Activated naive CD8-positive, alpha-beta T cell (primary cell): ENCODE measurements around the gene PRAMEF20.
"Not testable (repeated sequence)": the region's sequence is repeated elsewhere in the genome, so short reads cannot be mapped to it uniquely, and the experiment has no call there.

Source experiments
- H3K27ac Mint-ChIP-seq: one replicate; pipeline ENCODE4 v1.8.0; 2021; ENCODE audit warnings: mixed read lengths
- H3K27me3 Mint-ChIP-seq: one replicate; pipeline ENCODE4 v1.8.0; 2021; ENCODE audit warnings: mixed read lengths
- H3K36me3 Mint-ChIP-seq: one replicate; pipeline ENCODE4 v1.8.0; 2021; ENCODE audit warnings: mixed read lengths
- H3K4me1 Mint-ChIP-seq: one replicate; pipeline ENCODE4 v1.8.0; 2021; ENCODE audit warnings: low read depth, mixed read lengths
- H3K4me3 Mint-ChIP-seq: one replicate; pipeline ENCODE4 v1.8.0; 2021; ENCODE audit warnings: mild to moderate bottlenecking, mixed read lengths
- H3K9me3 Mint-ChIP-seq: one replicate; pipeline ENCODE4 v1.8.0; 2021; ENCODE audit warnings: low read depth, mixed read lengths

PRAMEF20 gene

GRCh38 chr1:13439104-13439783, 29.0 kb downstream of the PRAMEF20 start:
- not testable (repeated sequence) for H3K4me1 Mint-ChIP-seq, H3K9me3 Mint-ChIP-seq, H3K4me3 Mint-ChIP-seq, H3K27me3 Mint-ChIP-seq, H3K27ac Mint-ChIP-seq, H3K36me3 Mint-ChIP-seq

GRCh38 chr1:13443335-13443979, 33.2 kb downstream of the PRAMEF20 start:
- Mint-ChIP-seq H3K36me3 (no peaks in the 10 kb centered on the region), H3K9me3 (no peaks in the 10 kb centered on the region), H3K27me3 (no peaks in the 10 kb centered on the region), H3K27ac (no peak overlapping the region), H3K4me3 (no peak overlapping the region), H3K4me1 (no peaks in the 10 kb centered on the region)

GRCh38 chr1:13450204-13450603, 40.0 kb downstream of the PRAMEF20 start:
- peaks cover 2% of the 10 kb centered on the region for H3K27me3 Mint-ChIP-seq
- no peaks in the 10 kb centered on the region for H3K36me3 Mint-ChIP-seq
- H3K27ac Mint-ChIP-seq: no peak overlapping the region
- H3K4me3 Mint-ChIP-seq: no peak overlapping the region
- no peaks in the 10 kb centered on the region for H3K4me1 Mint-ChIP-seq
- H3K9me3 Mint-ChIP-seq: no peaks in the 10 kb centered on the region

- no peaks in the 10 kb centered on the region for H3K36me3 Mint-ChIP-seq
- H3K9me3 Mint-ChIP-seq: no peaks in the 10 kb centered on the region
- H3K27ac Mint-ChIP-seq: no peak overlapping the region
- H3K4me3 Mint-ChIP-seq: no peak overlapping the region
- peaks cover 2% of the 10 kb centered on the region for H3K27me3 Mint-ChIP-seq
- H3K4me1 Mint-ChIP-seq: no peaks in the 10 kb centered on the region
Observed at GRCh38 chr1:13451399-13451965, 41.2 kb downstream of the PRAMEF20 start.

- Mint-ChIP-seq H3K4me1 (no peaks in the 10 kb centered on the region), H3K9me3 (no peaks in the 10 kb centered on the region), H3K27ac (no peak overlapping the region), H3K4me3 (no peak overlapping the region), H3K36me3 (no peaks in the 10 kb centered on the region), H3K27me3 (peaks cover 5% of the 10 kb centered on the region)
Observed at GRCh38 chr1:13456904-13457532, 46.8 kb downstream of the PRAMEF20 start.

GRCh38 chr1:13461977-13462376, 51.7 kb downstream of the PRAMEF20 start:
- no peak overlapping the region for H3K4me3 Mint-ChIP-seq
- no peaks in the 10 kb centered on the region for H3K36me3 Mint-ChIP-seq
- H3K27me3 Mint-ChIP-seq: peaks cover 3% of the 10 kb centered on the region
- H3K4me1 Mint-ChIP-seq: no peaks in the 10 kb centered on the region
- H3K9me3 Mint-ChIP-seq: no peaks in the 10 kb centered on the region
- no peak overlapping the region for H3K27ac Mint-ChIP-seq

- Mint-ChIP-seq H3K36me3 (no peaks in the 10 kb centered on the region), H3K4me1 (no peaks in the 10 kb centered on the region), H3K4me3 (no peak overlapping the region), H3K27ac (no peak overlapping the region), H3K9me3 (no peaks in the 10 kb centered on the region), H3K27me3 (peaks cover 1% of the 10 kb centered on the region)
Observed at GRCh38 chr1:13462682-13463081, 52.4 kb downstream of the PRAMEF20 start.

GRCh38 chr1:13465515-13465914, 55.3 kb downstream of the PRAMEF20 start:
- Mint-ChIP-seq H3K27ac (no peak overlapping the region), H3K36me3 (no peaks in the 10 kb centered on the region), H3K9me3 (no peaks in the 10 kb centered on the region), H3K4me3 (no peak overlapping the region), H3K4me1 (no peaks in the 10 kb centered on the region), H3K27me3 (peaks cover 1% of the 10 kb centered on the region)

- Mint-ChIP-seq H3K9me3 (no peaks in the 10 kb centered on the region), H3K27me3 (peaks cover 3% of the 10 kb centered on the region), H3K27ac (no peak overlapping the region), H3K36me3 (no peaks in the 10 kb centered on the region), H3K4me1 (no peaks in the 10 kb centered on the region), H3K4me3 (no peak overlapping the region)
Observed at GRCh38 chr1:13469343-13469742, 59.1 kb downstream of the PRAMEF20 start.
